HG02759 (cell line): ENCODE data around the gene CENPO.
A peak's percentile ranks its signal among the peaks of the same experiment; 100 is the strongest.
"Not testable (repeated sequence)": the region's sequence is repeated elsewhere in the genome, so short reads cannot be mapped to it uniquely, and the experiment has no call there.

Experiments
- ATAC-seq: cut with Tn5 transposase; IDR thresholded peaks from one replicate; pipeline ENCODE4 v1.9.1; 2021; ENCODE audit warnings: mild to moderate bottlenecking, moderate library complexity; ENCODE audit not compliant: unreplicated experiment

CENPO gene

DNA sequence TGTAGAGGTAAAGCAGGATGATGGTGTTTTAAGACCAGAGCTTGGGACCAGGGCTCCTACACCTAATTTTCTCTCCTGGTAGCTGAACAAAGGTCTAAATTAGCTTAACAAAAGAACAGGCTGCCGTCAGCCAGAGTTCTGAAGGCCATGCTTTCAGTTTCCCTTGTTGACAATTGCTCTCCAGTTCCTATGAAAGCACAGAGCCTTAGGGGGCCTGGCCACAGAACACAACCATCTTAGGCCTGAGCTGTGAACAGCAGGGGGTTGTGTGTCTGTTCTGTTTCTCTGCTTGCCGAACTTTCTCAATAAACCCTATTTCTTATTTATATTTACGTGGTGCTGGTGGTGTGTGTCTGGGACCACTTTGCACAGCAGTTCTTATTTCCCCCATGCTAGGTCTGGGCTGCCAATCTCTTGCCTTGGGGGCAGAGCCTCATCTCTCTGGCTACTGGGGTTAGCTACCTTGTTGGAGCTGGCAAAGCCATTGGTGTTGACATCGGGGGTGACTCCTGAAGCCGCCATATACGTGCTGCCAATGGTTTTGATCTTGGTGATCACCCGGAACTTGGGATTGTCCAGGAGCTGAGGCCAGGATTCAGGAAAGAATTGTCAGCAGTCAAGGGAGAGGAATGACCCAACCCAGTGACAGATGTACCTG is 29.0 kb downstream of the CENPO start:
- no peak for ATAC-seq

- no peak for ATAC-seq
Observed at GRCh38 chr2:24824071-24824588, 30.9 kb downstream of the CENPO start.

GRCh38 chr2:24824966-24825882 is 32.0 kb downstream of the CENPO start:
- ATAC-seq: no peak

DNA sequence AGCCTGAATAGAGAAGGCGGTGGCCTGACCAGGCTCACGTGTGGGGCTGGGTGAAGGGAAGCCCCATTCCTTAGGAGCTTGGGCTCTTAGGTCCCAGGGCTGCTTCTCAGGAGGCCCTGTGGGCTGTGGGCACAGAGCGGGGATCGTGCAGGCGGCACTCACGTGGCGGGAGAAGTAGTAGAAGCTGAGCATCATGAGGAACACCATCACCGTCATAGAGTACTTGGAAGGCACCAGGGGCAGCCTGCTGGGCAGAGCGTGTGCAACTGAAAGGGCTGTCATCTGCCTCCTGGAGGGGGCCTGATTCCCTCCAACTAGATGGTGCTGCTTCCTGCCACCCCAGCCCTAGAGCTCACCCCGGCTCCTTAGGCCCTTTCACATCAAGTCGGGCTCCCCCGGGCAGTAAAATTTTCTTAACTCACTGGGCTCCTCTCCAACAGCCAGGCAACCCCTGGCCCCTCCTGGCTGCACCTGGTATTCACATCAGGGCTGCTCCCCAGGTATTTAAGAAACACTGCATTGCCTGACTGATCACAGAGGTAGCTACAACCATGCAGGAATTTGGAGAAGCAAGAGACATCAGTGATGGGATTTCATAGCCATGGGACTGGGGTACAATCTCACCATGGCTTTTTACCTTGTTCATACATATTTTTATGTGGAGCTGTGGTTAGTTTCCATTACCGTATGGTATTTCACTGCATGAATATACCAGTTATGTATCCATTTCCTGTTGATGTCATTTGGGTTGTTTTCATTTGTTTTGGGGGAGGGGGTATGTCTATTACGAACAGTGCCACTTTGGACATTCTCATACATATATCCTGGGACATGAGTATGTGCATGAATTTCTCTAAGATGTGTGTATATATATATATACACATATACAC is 32.9 kb downstream of the CENPO start:
- ATAC-seq: no peak

DNA sequence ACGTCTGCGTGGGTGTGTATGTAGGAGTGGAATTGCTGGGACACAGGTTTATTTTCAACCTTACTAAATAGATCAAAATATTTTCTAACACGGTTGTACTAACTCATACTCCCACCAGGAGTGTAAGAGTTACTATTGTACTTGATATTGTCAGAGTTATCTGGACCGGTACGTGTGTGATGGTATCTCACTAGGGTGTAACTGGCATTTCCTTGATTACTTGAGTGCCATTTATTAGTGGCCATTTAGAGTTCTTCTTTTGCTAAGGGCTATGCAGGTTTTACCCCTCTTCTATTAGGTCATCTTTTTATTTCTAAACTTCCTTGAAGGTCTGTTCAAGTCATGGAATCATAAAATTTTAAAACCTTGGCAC is 33.5 kb downstream of the CENPO start:
- ATAC-seq: no peak

- peak; percentile 72 for ATAC-seq
Observed at GRCh38 chr2:24827321-24828237, 34.4 kb downstream of the CENPO start.

- ATAC-seq: no peak
Observed at GRCh38 chr2:24828238-24828996, 35.2 kb downstream of the CENPO start.

DNA sequence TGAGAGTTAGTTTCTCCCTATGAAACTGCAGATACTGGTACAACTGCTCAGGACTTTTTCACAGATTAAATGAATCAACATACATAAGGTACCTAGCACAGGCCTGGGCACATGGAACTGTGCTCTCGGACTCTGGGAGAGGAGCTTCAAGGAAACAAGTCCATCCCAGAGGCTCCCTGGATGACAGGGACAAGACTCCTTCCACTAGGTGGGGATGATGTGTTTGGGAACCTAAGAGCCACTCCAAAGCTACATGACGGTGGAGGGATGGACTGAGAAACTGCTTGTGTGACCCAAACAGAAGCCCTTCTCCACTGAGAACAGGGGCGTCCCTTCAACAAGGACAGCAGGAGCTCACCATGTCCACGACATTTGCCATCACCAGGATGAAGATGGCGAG is 37.1 kb downstream of the CENPO start:
- no peak for ATAC-seq

GRCh38 chr2:24830786-24831185 is 37.6 kb downstream of the CENPO start:
- ATAC-seq: no peak

GRCh38 chr2:24831221-24832072 is 38.2 kb downstream of the CENPO start:
- no peak for ATAC-seq

DNA sequence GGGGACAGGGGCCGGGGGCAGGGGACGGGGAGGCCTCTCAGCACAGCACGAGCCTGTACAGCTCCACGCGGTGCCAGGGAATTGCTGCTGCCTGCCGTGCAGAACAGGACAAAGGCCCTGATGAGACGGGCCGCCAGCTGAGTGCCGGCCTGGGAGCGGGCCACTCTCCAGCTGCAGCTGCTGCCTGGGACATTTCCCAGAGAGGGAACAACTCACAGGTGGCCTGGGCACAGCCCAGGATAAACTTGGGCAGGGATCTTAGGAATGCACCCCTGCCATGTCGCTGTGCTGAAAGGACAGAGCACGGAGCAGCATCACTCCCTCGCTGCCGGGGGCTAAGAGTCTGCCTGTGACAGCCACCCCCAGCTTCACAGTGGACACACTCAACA is 38.8 kb downstream of the CENPO start:
- no peak for ATAC-seq

DNA sequence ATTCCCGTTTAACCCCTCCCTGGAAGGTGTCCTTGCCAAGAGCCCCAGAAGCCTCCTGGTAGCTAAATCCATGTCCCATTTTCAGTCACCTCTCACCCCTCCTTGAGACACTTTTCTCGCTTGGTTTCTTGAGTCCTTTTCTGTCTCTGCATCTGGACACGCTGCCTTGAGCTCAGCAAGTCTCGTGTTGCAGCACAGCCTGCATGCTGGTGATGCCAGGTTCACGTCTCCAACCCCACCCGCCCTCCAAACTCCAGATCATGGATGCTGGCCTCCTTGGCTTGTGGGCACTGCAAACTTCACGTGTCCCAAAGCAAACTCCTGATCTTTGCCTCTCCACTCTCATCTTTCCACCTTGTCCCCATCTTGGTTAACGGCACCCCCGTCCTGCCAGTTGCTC is 39.3 kb downstream of the CENPO start:
- no peak for ATAC-seq

DNA sequence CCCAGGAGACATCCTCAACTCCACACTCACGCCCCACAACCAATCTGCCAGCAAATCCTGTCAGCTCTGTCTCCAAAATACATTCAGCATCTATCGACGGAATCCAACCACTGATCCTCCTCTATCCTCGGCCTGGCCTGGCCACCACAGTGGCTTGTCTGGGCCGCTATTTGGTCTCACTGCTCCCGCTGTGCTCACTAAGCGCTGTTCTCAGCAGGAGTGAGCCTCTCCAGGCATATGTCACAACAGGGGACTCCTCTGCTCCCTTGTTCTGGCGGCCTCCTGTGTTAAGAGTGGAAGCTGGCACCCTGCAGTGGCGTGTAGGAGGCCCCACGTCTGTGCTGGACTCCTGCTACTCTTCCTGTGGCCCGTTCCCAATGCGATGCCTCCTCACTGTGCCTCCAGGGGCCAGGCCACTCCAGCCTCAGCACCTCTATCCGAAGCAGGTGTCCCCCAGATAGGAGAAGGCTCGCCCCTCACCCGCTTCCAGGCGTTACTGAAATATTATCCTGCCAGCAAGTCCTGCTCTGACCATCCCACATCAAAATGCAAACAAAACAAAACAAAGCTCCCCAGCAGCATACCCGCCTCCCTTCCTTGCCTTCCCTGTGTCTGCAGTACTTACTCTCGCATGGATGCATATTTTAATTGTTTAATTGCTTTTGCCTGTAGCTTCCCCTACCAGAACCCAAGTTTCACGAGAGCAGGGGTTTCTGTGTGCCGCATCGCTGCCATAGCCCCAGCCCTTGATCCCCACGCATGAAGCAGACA is 39.9 kb downstream of the CENPO start:
- ATAC-seq: no peak

DNA sequence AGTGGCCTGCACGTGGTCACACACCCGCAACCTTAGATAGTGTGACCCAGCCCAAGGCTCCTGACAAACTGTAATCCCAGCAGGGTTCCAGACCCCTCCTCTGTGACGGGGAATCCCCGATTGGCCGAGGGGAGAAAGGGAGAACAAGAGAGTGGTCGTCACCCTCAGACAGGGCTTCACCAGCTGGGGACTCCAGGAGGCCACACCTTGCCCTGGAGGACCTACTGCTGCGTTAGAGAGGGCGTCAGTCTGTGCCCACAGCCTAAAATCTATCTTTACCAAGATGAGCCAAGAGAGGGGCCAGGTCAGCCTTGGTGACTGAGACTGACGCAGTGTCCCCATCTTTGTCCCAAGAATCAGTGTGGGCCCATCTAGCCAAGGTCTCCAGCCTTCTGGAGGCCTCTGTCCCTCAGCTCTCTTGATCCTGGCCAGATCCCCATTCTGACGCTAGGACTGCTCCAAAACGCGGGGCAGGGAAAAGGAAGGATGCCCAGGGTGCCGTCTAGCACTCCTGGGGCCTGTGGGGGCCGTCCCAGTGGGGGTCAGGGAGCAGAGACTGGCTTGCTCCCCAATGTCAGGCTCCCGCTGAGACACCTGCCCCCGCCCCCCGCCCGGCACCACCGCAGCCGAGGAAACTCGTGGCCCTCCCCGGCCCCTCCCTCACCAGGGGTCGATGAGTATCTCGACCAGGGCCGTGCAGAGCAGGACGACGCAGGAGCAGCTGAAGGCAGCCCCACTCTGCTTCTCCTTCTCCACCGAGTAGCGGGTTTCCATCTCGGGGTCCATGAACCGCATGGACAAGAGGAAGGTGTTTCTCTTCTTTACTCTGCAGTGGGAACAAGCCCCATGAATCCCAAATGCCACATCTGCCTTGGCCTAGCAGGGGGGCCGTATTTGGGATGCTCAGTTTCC is 40.9 kb downstream of the CENPO start:
- ATAC-seq: no peak

DNA sequence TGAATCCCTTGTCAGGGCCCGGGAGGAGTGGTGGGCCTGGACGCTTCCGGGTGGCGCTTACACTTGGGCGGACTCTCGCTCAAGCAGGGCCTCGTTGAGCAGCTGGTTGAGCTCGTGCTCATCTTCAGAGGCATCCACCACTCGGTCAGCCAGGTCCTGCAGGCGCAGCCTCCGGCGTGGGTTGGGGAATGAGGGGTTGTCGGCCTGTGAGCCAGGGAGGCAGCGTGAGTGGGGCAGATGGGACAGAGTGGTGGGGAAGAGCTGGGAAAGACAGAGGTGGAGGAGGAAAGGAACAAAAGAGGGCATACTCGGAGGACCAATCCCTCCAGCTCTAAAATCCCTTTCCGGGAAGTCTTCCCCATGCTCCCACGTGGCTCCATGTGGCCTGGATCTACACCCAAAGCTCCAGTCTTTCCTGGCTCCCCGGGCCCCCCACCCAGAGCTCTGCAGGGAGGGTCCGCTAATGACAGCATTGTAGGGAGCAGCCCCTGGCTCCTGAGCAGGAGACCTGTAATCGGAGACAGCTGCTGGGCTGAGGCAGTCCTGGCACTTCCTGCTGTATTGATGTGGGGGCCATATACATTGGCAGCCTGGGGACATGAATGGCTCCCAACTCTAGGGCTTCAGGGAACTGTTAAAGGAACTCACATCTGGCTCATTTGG is 41.6 kb downstream of the CENPO start:
- ATAC-seq: no peak

- not testable (repeated sequence) for ATAC-seq
Observed at GRCh38 chr2:24835411-24835810, 42.2 kb downstream of the CENPO start.
